Non-pigmented ciliary epithelial cell (primary cell): ENCODE results near the gene C17orf100.
"Not testable (repeated sequence)": the region's sequence is repeated elsewhere in the genome, so short reads cannot be mapped to it uniquely, and the experiment has no call there.

Experiments used
- DNase-seq: peaks from one replicate; pipeline ENCODE4 v3.0.0-alpha.2; 2010; ENCODE audit warnings: low read depth

C17orf100 gene

GRCh38 chr17:6641247-6641863 is 10.2 kb upstream of the C17orf100 start:
- DNase-seq: no peak

DNA sequence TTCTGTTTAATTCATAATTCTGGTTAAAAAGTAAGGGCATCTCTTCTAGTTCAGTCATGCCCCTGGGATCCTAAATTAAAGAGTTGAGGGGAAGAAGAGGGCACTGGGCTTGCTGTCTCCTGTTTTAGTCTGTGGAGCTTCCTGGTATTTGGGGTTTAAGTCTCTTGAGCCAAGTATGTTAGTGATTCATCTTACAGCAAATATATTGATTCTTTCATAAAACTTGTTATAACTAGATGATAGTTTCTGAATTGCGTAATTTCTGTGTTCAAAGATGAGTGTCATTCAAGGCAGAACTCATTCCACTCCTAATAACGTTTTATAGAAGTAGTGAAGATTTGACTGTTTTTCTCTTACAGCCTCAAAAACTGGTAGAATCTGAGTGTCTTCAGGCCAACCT is 9.0 kb upstream of the C17orf100 start:
- no peak for DNase-seq

- peak; percentile 83 for DNase-seq
Measured at GRCh38 chr17:6643451-6644125, 8.0 kb upstream of the C17orf100 start.

DNA sequence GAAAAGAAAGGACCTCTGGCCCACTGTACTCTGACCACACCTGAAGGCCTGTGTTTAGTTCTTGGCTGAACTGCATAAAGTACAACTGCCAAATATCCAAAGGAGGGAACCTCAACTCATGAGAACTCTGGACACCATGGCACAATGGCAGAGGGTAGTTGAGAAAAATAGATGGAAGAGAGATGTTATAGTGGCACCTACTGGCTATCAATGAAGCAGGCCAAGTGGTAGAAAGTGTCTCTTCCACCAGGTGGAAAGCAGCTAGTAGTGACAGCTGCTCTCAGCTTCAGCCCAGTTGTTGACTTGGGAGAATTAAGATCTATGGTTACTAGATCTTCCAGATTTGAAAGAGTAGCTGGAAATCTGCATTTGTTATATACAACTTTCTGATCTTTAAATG is 3.4 kb upstream of the C17orf100 start:
- DNase-seq: no peak

GRCh38 chr17:6651919-6652452 is 424 bp downstream of the C17orf100 start:
- no peak for DNase-seq

DNA sequence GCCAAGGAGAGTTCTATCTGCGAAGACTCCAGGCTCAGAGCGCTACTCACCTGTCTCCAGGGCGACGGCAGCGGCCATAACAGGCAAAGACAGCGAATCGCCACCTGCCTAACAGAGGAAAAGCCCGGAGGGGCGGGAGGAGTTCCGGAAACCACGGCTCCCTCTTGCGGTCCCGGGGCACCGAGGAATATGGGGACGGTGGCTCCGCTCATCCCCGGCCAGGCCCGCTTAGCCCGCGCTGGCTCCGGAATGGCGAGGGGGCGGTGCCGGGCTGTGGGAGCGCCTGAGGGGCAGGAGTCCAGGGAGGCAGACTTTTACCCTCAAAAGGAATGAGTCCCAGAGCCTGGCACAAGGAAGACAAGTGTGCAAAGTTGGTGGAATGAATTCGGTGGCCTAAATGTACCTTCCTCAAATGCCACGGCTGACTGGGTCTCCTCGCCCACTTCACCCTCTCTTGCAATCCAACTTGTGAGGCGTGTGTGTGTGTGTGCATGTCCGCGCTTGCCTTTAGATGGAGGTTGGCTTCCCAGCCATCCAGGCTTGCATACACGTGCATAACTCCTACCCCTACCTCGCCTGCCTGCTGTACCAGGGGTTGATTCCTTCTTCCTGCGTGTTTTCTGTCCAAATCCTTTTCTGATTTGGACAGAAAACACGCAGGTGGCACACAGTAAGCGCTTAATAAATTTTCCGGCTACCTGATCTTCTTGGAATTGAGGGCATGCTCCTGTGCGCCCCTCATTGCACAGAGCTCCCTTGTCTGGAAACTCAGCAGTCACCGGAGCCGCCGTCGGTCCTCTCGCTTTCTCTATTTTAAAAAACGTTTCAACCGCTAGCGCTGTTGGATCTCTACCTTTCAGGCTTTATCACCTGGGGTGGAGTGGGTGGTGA is 3.5 kb downstream of the C17orf100 start:
- DNase-seq: no peak

GRCh38 chr17:6655732-6656361 is 4.3 kb downstream of the C17orf100 start:
- DNase-seq: not testable (repeated sequence)

DNA sequence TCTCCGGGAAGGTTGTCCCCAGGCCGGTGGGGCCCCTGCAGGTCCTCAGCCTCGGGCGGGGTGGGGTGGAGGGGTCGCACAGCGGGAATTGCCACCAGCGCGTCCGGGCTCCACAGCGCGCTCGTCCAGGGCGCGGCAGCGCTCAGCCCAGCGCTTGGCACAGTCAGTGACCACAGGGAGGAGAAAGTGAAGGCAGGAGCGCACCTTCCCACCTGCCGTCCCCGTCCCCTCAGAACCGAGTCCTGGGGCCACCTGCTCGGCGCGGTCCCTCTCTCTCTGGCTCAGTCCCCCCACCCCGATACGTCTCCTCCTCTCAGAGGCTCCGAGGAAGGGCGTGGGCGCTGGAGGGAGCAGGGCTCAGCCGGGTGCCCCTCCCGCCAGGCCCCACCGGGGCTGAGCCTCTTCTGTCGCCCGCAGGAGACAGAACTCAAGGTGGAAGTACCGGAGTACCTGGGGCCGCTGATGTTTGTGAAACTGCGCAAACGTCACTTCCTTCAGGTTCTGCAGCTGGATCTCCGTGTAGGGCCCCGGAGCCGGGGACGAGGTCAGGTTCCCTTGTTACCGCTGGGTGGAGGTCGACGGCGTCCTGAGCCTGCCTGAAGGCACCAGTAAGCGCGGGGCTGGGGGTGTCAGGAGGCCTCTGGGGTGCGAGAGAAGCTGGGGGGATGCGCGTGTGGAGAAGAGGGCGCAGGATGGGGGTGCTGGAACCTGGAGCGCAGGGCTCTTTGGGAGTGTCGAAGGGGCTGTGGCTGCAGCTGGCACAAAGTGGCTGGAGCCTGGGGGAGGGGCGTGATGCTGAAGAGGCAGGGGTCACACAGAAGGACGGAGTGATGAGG is 5.5 kb downstream of the C17orf100 start:
- not testable (repeated sequence) for DNase-seq

GRCh38 chr17:6657633-6658287 is 6.2 kb downstream of the C17orf100 start:
- no peak for DNase-seq

- not testable (repeated sequence) for DNase-seq
Measured at GRCh38 chr17:6658411-6658810, 6.8 kb downstream of the C17orf100 start.

- DNase-seq: no peak
Measured at GRCh38 chr17:6660101-6660500, 8.5 kb downstream of the C17orf100 start.

DNA sequence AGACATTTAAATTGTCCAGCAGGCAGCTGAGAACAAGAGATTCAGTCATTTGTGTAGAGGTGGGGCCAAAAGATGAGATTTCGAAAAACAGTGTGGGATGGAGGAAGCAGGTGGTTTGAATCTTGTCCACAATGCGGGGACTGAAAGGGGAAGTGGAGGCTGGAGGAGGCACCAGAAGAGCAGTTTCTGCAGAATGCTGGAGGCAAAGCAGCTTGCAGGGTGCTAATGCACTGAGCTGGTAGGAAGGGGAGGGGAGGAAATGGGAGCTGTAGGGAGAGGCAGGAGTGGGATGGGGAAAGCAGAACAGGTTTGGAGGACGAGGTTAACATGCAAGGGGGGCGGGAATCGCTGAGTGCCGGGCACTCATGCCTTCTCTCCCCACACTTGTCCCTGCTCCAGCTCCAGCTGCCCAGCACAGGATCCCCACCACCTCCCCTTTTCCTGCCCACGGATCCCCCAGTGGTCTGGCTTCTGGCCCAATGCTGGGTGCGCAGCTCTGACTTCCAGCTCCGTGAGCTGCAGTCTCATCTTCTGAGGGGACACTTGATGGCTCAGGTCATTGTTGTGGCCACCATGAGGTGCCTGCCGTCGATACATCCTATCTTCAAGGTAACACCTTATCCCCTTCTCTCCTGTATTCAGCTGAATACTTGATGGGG is 9.4 kb downstream of the C17orf100 start:
- no peak for DNase-seq

GRCh38 chr17:6661464-6661848 is 9.9 kb downstream of the C17orf100 start:
- no peak for DNase-seq

DNA sequence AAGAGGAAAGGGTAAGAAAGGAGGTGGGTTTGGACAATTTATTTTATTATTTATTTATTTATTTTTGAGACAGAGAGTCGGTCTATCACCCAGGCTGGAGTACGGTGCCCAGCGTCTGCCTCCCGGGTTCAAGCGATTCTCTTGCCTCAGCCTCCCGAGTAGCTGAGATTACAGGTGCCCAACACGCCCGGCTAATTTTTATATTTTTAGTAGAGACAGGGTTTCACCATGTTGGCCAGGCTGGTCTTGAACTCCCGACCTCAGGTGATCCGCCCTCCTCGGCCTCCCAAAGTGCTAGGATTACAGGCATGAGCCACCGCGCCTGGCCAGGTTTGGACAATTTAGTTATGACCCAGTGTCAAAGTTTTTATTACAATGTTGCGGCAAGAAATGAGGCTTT is 11.6 kb downstream of the C17orf100 start:
- not testable (repeated sequence) for DNase-seq

DNA sequence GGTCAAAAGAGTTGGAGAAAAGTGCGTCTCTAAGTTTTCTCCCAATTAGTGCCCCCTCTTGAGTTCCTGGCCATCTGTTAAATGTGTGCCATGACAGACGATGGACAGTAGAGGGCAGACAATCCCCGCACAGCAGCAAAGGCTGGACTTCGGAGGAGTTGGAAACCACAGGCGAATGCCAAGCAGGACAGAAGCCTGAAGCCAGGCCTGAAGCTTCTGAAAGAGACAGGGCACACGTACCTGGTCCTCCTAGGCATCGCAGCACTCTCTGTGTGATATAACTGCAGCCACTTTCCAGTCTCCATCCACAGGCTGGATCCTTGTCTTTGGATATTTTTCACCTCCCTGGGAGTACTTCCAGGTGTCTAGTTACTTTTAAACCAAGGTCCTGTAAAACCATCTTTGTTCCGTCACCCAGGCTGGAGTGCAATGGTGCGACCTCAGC is 14.5 kb downstream of the C17orf100 start:
- peak; percentile 54 for DNase-seq

DNA sequence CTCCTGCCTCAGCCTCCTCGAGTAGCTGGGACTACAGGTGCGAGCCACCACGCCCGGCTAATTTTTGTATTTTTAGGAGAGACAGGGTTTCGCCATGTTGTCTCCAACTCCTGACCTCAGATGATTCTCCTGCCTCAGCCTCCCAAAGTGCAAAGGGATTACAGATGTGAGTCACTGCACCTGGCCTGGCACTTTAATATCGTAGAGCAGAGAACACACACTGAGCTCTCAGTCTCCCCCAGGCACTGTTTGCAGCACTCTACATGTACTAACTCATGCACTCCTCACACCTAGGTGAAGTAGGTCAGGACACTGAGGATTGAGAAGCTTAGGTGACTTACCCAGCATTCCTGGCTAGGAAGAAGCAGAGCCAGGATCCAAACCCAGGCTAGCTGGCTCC is 15.0 kb downstream of the C17orf100 start:
- DNase-seq: no peak

DNA sequence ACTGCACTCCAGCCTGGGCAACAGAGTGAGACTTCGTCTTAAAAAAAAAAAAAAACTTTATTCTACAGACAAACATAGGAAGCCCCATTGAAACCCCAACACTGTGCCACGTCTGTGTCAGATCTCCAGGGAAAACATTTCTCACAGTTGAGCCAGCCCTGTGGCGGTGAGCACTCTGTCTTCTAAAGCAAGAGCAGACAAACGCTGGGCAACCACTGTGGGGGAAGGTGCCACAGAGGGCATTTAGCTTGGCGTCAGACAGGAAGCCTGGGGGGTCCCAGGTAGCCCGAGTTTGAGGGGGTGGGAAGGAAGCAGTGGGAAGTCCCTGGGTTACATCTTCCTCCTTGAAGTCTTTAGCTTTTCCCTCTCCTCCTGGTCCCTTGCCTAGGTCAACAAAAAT is 16.0 kb downstream of the C17orf100 start:
- DNase-seq: no peak

GRCh38 chr17:6668219-6668618 is 16.7 kb downstream of the C17orf100 start:
- DNase-seq: no peak

DNA sequence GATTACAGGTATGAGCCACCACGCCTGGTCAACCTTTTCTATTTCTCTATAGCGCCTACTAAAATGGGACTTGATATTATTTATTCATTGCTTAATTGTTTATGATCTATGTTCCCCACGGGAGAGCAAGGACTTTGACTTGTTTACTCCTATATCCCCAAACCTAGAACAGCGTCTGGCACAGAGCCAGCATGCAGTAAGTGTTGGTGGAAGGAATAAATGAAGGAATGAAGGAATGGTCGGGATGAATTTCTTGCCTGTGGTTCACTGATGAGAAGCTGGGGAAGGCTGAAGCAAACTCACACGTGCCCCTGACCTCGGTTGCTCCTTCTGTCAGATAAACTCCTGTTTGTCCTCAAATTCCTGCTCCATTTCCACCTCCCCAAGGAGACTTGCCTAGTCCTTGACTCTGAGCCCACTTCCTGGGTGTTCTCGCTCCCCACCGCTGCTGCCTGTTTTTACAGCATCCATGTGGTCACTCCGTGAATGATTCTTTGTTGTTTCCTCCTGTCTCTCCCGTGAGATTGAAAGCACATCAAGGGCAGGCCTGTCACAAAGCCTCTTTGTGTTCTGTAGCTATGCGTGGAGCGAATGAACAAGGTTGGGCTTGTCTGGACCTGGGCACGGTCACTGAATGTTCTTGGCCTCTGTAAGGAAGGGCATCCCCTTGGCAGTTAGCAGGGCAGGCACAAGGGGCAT is 17.3 kb downstream of the C17orf100 start:
- no peak for DNase-seq
